HEK293 (cell line): ENCODE measurements around the gene WDR48.

Source experiments
- CTCF ChIP-seq: fragments of 450-650 bp; formaldehyde crosslinking; IDR thresholded peaks from 2 replicates; pipeline ENCODE4 v1.5.1; 2016; ENCODE audit warnings: missing biosample characterization, missing genetic modification characterization
- ZNF140 ChIP-seq: fragments of 450-650 bp; formaldehyde crosslinking; IDR thresholded peaks from 2 replicates; pipeline ENCODE4 v1.5.1; 2016; ENCODE audit warnings: missing biosample characterization, missing genetic modification characterization
- ZNF175 ChIP-seq: fragments of 450-650 bp; formaldehyde crosslinking; IDR thresholded peaks from 2 replicates; pipeline ENCODE4 v1.5.1; 2016; ENCODE audit warnings: missing biosample characterization, missing genetic modification characterization
- ZNF510 ChIP-seq: fragments of 450-650 bp; formaldehyde crosslinking; IDR thresholded peaks from 2 replicates; pipeline ENCODE4 v1.5.1; 2018; ENCODE audit warnings: mild to moderate bottlenecking, missing genetic modification characterization, missing biosample characterization; ENCODE audit not compliant: insufficient replicate concordance
- ZSCAN18 ChIP-seq: fragments of 450-650 bp; formaldehyde crosslinking; IDR thresholded peaks from 2 replicates; pipeline ENCODE4 v1.5.1; 2016; ENCODE audit warnings: missing biosample characterization, missing genetic modification characterization

- no peak for TF ChIP-seq ZNF140 (tag by site-specific recombination)
- no peak for TF ChIP-seq ZNF510 (tag by site-specific recombination)
- no peak for TF ChIP-seq ZNF175
- TF ChIP-seq CTCF (tag by site-specific recombination): no peak
- TF ChIP-seq ZSCAN18: no peak
These were observed 767 bp downstream of the WDR48 start for GRCh38 chr3:39052583-39052982.
